GM21619 (cell line): ENCODE measurements around the gene CXCL16.

Experiments used
- ATAC-seq: cut with Tn5 transposase; IDR thresholded peaks from one replicate; pipeline ENCODE4 v1.9.1; 2021; ENCODE audit not compliant: unreplicated experiment

The CXCL16 gene

DNA sequence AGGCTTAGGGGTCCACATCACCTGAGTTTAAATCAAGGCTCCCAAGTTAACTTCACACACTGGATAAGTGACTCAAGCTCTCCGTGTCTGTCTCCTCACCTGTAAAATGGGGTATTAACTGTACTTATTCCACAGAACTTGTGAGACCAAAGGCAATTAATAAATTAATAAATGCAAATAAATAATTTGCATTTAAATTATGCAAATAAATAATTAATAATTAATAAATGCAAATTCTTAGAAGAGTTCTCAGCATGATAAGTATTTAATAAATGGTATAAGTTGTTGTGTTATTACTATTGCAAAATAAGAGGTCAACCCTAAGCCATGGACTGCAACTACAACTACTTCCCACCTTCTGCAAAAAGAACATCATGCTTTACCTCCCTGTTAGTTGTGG, 13.7 kb upstream of the CXCL16 start:
- no peak for ATAC-seq

- no peak for ATAC-seq
Observed at GRCh38 chr17:4751932-4752331, 12.2 kb upstream of the CXCL16 start.

GRCh38 chr17:4750606-4751005, 10.9 kb upstream of the CXCL16 start:
- ATAC-seq, result no peak

DNA sequence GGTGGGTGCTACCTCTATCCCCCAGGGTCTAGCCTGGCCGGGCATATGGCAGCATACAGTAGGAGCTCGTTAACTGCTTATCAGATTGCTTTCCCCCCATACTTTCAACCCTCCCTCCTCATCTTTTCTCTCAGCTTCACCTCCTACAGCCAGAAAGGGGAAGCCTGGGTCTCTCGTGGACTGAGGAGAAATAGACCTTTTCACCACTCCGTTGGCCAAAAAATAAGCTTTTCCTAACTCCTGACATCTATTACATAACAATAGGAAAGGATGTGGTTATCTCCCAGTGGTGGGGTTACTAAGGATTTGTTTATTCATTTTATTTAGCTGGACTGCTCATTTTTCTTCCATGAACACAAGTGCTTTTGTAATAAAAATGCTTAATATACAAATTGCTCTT, 9.0 kb upstream of the CXCL16 start:
- ATAC-seq, result no peak

- ATAC-seq, result no peak
Observed at GRCh38 chr17:4747847-4748246, 8.1 kb upstream of the CXCL16 start.

DNA sequence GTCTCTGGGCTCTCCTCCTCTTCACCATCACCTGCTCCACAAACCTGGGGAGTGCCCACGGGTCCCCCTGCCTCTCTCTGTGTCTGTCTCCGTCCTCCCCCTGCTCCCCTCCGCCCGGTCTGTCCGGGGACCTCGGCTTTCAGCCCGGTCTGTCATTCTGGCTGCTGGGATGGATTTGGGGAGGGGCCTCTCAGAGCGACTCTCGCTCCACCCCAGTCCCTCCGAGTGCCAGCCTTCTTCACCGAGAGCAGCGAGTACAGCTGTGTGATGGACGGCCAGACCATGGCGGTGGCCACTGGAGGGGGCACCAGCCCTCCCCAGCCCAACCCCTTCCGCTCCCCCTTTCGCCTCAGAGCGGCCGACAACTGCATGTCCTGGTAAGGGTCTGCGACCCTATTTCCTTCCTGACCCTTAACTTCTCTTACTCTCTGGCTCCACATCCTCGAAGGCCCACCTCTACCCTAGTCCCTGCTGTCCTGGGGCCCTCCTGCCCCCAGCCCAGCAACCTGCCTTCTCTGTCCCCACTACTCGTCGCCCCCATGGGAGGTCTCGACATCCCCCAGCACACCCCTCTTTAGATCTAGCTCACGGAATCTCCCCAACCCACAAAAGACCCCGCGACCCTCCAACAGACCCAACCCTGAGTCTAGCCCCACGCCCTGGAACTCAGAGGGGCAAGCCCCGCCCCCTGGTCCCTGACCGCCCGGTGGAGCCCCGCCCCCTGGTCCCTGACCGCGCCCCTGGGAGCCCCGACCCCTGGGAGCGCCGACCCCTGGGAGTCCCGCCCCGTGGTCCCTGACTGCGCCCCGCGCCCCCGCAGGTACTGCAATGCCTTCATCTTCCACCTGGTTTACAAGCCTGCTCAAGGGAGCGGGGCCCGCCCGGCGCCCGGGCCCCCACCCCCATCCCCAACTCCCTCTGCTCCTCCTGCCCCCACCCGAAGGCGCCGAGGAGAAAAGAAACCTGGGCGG, 5.6 kb upstream of the CXCL16 start:
- ATAC-seq, result no peak

DNA sequence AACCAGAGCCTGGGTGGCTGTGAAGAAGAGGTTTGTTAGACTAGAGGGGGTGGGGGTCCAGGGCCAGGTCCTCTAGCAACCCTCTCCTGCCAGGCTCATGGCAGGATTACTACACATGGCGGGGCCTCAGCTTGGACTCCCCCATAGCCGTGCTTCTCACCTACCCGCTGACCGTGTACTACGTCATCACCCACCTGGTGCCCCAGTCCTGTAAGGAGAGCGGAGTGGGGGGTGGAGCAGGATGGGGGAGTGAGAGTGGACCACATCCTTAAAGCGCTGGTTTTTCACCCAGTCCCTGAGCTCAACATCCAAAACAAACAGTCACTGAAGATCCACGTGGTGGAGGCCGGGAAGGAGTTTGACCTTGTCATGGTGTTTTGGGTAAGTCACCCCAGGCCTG, 4.2 kb upstream of the CXCL16 start:
- ATAC-seq, result no peak

- no peak for ATAC-seq
Observed at GRCh38 chr17:4743216-4743615, 3.5 kb upstream of the CXCL16 start.

DNA sequence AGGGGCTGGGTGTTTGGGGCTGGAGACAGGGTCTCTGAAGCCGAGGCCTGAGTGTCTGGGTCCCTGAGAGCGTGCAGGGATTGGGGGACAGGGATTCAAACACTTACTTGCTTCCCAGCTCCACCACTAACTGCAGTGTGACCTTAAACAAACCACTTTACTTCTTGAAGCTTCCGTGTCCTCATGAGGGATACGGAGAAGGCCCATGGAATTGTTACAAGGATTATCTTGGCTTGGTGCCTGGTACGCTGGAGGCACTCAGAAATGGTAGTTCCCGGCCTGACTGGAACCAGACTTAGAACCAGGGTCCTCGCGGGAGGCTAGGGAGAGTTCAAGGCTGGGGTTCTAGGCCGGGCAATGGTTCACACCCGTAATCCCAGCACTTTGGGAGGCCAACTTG, 2.9 kb upstream of the CXCL16 start:
- ATAC-seq, result no peak

GRCh38 chr17:4742133-4742532, 2.4 kb upstream of the CXCL16 start:
- ATAC-seq, result no peak

DNA sequence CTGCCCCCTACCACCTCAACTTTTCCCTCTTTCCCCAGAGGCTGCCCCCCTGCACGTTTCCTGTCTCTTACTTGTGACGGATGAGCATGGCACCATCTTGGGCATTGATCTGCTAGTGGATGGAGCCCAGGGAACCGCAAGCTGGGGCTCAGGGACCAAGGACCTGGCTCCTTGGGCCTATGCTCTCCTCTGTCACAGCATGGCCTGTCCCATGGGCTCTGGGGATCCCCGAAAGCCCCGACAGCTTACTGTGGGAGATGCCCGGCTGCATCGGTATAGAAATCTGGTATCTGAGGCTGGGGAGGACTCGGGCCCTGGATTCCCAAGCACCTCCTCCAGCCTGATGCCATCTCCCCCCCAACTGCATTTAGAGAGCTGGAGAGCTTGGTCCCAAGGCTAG, 1.8 kb upstream of the CXCL16 start:
- no peak for ATAC-seq

DNA sequence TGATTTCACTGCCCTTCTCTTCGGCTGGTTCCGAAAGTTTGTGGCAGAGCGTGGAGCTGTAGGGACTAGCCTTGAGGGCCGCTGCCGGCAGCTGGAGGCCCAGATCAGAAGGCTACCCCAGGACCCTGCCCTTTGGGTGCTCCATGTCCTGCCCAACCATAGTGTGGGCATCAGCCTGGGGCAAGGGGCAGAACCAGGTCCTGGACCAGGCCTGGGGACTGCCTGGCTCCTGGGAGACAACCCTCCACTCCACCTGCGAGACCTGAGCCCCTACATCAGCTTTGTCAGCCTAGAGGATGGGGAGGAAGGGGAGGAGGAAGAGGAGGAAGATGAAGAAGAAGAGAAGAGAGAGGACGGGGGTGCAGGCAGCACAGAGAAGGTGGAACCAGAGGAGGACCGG, 856 bp upstream of the CXCL16 start:
- no peak for ATAC-seq

- ATAC-seq, result no peak
Observed at GRCh38 chr17:4740025-4740351, 260 bp upstream of the CXCL16 start.

DNA sequence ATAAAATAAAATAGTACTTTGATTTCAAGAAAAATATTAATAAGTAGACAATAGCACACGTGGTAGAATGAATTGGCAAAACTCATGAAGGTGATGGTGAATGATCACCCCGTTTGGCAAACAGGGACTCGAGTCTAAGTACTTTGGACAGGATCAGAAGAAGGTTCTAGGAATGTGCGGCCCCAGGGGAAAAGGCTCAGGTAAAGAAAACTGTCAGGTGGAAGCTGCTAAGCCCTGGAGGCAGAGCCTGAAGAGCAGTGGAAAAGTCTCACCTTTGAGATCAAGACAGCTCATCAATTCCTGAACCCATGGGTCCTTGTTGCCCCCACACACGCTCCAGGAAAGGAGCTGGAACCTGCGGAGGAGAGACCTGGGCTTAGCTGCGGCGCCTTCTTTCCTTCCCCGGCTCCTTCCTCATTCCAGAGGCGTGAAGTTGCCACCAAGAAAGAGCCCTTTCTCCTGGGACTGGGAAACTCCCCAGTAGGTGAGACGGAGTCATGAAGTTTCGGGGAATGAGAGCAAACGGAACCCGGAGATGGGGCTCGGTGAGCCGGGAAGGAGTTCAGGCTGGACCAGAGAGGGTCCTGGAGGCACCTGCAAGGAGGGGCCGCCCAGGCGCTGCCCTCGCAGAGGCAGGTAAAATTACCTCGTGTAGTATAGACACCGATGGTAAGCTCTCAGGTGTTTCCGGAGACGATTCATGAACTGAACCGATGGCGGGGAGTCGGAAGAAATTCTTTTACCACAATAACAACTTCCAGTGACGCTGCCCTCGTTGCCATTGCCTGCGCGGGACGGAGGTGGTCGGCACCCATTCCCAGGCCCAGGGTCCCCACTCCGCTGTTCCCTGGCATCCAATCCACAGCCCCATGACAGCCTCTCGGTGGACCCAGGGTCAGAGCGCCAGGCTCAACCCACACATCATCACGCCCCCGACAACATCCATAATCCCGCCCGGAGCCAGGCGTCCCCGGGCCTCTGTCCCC, 1.3 kb downstream of the CXCL16 start:
- no peak for ATAC-seq

GRCh38 chr17:4735876-4736651, 3.7 kb downstream of the CXCL16 start:
- no peak for ATAC-seq

- no peak for ATAC-seq
Observed at GRCh38 chr17:4734857-4735475, 4.8 kb downstream of the CXCL16 start.

GRCh38 chr17:4733073-4733531, 6.6 kb downstream of the CXCL16 start:
- ATAC-seq, result peak; percentile 38

DNA sequence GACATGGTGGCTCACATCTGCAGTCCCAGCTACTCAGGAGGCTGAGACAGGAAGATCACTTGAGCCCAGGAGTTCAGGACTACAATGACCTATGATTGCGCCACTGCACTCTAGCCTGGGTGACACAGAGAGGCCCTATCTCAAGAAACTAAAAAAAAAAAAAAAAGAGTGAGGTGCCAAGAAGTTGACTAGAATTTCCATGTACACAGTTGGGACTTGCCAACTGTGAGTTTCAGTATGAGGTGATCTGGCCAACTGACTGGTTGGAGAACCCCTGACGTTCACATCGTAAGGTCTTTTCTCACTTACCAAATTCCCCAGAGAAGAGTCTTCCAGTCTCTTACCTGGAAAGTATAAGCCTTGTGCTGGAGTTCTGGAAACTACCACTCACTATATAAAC, 11.6 kb downstream of the CXCL16 start:
- no peak for ATAC-seq

DNA sequence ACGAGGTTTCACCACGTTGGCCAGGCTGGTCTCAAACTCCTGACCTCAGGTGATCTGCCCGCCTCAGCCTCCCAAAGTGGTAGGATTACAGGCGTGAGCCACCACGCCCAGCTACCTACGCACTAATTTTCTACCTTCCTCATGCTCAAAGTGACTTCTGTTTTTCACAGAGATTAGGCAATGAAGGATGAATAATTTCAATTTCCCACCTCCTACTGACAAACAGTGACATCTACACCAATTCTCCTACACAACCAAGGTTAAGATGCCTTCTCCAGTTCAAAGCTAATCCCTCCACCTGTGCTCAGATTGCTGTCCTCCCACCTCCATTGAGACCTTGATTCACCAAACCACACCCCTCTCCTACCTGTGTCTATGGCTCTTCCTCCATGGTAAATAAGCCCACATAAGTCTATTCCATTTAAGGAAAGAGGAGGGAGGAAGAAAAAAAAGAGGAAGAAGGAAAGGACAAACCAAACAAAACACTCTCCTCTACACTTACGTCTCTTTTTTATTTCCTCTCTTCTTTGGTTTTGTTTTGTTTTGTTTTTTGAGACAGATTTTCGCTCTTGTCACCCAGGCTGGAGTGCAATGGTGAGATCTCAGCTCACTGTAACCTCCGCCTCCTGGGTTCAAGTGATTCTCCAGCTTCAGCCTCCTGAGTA, 13.9 kb downstream of the CXCL16 start:
- ATAC-seq, result no peak

DNA sequence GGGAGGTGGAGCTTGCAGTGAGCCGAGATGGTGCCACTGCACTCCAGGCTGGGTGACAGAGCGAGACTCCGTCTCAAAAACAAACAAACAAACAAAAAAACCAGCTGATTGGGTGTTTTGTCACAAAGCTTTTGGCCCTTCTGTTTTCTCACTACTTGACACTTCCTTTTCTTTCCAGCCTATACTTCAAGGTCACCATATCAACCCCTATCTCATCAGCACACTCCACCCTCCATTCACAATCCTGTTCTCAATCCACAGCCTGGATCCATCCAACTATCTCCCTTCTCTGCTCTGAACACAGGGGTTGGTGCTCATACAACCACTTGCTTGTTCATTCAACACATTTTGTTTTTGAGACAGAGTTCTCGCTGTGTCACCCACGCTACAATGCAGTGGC, 15.1 kb downstream of the CXCL16 start:
- ATAC-seq, result no peak
